GM21390 (cell line): Measurements from ENCODE around the gene BMPER.

Experiments
- ATAC-seq: cut with Tn5 transposase; IDR thresholded peaks from one replicate; pipeline ENCODE4 v1.9.1; 2021; ENCODE audit not compliant: unreplicated experiment

BMPER gene

GRCh38 chr7:33905389-33906032 lies at the start of gene BMPER:
TSS of gene BMPER (plus strand) at chr7:33905539. CDS start at chr7:33905614, 75 bp downstream.
- ATAC-seq: no peak

GRCh38 chr7:33861947-33862346 lies 43.4 kb upstream of the BMPER start:
- no peak for ATAC-seq

- ATAC-seq: no peak
Observed at GRCh38 chr7:33862946-33863814, 42.2 kb upstream of the BMPER start.

- no peak for ATAC-seq
Observed at GRCh38 chr7:33868166-33868565, 37.2 kb upstream of the BMPER start.

GRCh38 chr7:33869176-33869575 lies 36.2 kb upstream of the BMPER start:
- ATAC-seq: no peak

GRCh38 chr7:33870120-33870519 lies 35.2 kb upstream of the BMPER start:
- ATAC-seq: no peak

- ATAC-seq: no peak
Observed at GRCh38 chr7:33872870-33873269, 32.5 kb upstream of the BMPER start.

- ATAC-seq: no peak
Observed at GRCh38 chr7:33873518-33873917, 31.8 kb upstream of the BMPER start.

- ATAC-seq: no peak
Observed at GRCh38 chr7:33873981-33874750, 31.2 kb upstream of the BMPER start.

GRCh38 chr7:33874943-33875342 lies 30.4 kb upstream of the BMPER start:
- ATAC-seq: no peak

GRCh38 chr7:33876596-33877274 lies 28.6 kb upstream of the BMPER start:
- no peak for ATAC-seq

- ATAC-seq: no peak
Observed at GRCh38 chr7:33880787-33881186, 24.6 kb upstream of the BMPER start.

- ATAC-seq: no peak
Observed at GRCh38 chr7:33881316-33881715, 24.0 kb upstream of the BMPER start.

- no peak for ATAC-seq
Observed at GRCh38 chr7:33882040-33882837, 23.1 kb upstream of the BMPER start.

- ATAC-seq: no peak
Observed at GRCh38 chr7:33882950-33883670, 22.2 kb upstream of the BMPER start.

GRCh38 chr7:33883671-33883965 lies 21.7 kb upstream of the BMPER start:
- ATAC-seq: no peak

GRCh38 chr7:33885290-33886148 lies 19.8 kb upstream of the BMPER start:
- no peak for ATAC-seq

GRCh38 chr7:33886149-33886623 lies 19.2 kb upstream of the BMPER start:
- no peak for ATAC-seq
